Nephron (organoid): ENCODE measurements around the gene LSG1.
A peak's percentile ranks its signal among the peaks of the same experiment; 100 is the strongest.
"Not testable (repeated sequence)": the region's sequence is repeated elsewhere in the genome, so short reads cannot be mapped to it uniquely, and the experiment has no call there.

ENCODE experiments used
- H3K27ac Mint-ChIP-seq, 3 experiments: 2 replicates each; pipeline ENCODE4 v1.8.0; 2020; ENCODE audit warnings: mixed read lengths in 3 of 3, mild to moderate bottlenecking in 2 of 3, moderate library complexity in 1 of 3
- H3K27me3 Mint-ChIP-seq: 2 replicates; pipeline ENCODE4 v1.8.0; 2021; ENCODE audit warnings: low read depth, mild to moderate bottlenecking, moderate library complexity, mixed read lengths
- H3K36me3 Mint-ChIP-seq: 2 replicates; pipeline ENCODE4 v1.8.0; 2020; ENCODE audit warnings: low read depth, mixed read lengths
- H3K4me1 Mint-ChIP-seq: 2 replicates; pipeline ENCODE4 v1.8.0; 2020; ENCODE audit warnings: mixed read lengths
- H3K4me3 Mint-ChIP-seq, 3 experiments: 2 replicates each; pipeline ENCODE4 v1.8.0; 2020; ENCODE audit warnings: mild to moderate bottlenecking in 3 of 3, mixed read lengths in 3 of 3, moderate library complexity in 2 of 3
- H3K9me3 Mint-ChIP-seq: 2 replicates; pipeline ENCODE4 v1.8.0; 2020; ENCODE audit warnings: mixed read lengths
- TF ChIP-seq, protein P1 (sequence below), 3 experiments: fragments of 200-600 bp; sonication (generic); IDR thresholded peaks; one replicate each; pipeline ENCODE4 v1.5.0; 2021; ENCODE audit warnings: antibody characterized with exemption in 3 of 3; ENCODE audit not compliant: unreplicated experiment in 3 of 3

Gene LSG1

DNA sequence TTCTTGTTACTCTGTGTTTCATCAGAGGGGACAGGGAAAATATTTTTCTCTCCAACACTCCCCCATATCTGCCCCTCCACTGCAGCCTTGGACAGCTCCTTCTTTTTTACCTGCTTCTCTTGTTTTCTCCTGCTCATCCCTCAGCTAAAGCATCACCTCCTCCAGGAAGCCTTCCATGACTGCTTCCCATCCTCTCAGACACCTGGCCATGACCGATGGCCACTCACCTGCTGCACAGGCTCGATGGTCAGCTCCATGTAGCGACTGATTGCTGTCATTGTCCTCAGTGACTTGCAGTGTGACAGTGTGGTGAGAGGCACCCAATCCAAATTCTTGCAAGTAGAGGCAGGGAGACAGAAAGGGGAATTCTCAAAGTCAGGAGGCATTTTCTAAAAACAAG, 61.3 kb downstream of the LSG1 start:
- TF ChIP-seq, protein P1, sequence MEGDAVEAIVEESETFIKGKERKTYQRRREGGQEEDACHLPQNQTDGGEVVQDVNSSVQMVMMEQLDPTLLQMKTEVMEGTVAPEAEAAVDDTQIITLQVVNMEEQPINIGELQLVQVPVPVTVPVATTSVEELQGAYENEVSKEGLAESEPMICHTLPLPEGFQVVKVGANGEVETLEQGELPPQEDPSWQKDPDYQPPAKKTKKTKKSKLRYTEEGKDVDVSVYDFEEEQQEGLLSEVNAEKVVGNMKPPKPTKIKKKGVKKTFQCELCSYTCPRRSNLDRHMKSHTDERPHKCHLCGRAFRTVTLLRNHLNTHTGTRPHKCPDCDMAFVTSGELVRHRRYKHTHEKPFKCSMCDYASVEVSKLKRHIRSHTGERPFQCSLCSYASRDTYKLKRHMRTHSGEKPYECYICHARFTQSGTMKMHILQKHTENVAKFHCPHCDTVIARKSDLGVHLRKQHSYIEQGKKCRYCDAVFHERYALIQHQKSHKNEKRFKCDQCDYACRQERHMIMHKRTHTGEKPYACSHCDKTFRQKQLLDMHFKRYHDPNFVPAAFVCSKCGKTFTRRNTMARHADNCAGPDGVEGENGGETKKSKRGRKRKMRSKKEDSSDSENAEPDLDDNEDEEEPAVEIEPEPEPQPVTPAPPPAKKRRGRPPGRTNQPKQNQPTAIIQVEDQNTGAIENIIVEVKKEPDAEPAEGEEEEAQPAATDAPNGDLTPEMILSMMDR (IDR thresholded peaks at IDR 0.05; ENCODE audit: unreplicated experiment in 3 of 3): no peak
- Mint-ChIP-seq H3K36me3 (peaks cover 33% of the 10 kb centered on the region), H3K9me3 (no peaks in the 10 kb centered on the region), H3K4me3 (no peak overlapping the region), H3K27ac (no peak overlapping the region), H3K27me3 (no peaks in the 10 kb centered on the region), H3K4me1 (peaks cover 17% of the 10 kb centered on the region)

DNA sequence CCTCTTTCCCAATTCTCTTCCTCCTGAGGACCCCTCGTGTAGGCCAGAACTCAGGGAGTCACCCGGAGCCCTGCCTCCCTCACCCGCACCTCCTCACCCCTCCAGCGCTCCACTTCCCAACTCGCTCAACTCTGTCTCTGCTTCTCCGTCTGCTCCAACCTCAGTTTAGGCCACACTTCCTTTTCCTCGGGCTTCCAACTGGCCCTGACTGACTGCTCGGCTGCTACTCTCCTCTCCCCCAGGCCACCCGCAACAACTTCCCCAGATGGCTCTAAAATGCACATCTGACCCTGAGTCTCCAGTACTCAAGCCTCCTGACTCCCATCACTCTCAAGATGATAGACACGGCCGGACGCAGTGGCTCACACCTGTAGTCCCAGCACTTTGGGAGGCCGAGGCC, 62.4 kb downstream of the LSG1 start:
- peaks cover 35% of the 10 kb centered on the region for H3K36me3 Mint-ChIP-seq
- TF ChIP-seq, protein P1 (IDR thresholded peaks at IDR 0.05; ENCODE audit: unreplicated experiment in 3 of 3): no peak
- peak overlapping the region in 1 of 3 experiments; percentile 4 for H3K27ac Mint-ChIP-seq
- H3K9me3 Mint-ChIP-seq: no peaks in the 10 kb centered on the region
- no peak overlapping the region for H3K4me3 Mint-ChIP-seq
- peaks cover 17% of the 10 kb centered on the region for H3K4me1 Mint-ChIP-seq
- no peaks in the 10 kb centered on the region for H3K27me3 Mint-ChIP-seq

DNA sequence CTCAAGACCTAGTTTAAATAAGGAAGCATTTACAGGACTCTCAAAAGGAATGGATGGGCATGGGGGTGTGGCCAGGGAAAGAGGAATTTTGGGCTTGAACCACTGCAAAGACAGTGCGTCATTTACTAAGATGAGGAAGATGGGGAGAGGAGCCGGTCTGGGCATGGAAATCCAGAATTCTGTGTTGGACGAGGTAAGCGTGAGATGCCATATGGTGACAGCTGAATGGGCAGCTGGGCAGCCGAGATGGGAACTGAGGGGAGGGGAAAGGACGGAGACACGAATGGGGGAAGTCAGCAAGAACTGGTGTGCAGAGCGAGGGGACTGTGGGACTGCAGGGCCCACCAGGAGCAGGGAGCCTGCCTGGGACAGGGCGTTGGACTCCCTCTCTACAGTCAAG, 63.0 kb downstream of the LSG1 start:
- H3K4me3 Mint-ChIP-seq: no peak overlapping the region
- TF ChIP-seq, protein P1 (IDR thresholded peaks at IDR 0.05; ENCODE audit: unreplicated experiment in 3 of 3): no peak
- peaks cover 17% of the 10 kb centered on the region for H3K4me1 Mint-ChIP-seq
- no peaks in the 10 kb centered on the region for H3K27me3 Mint-ChIP-seq
- no peaks in the 10 kb centered on the region for H3K9me3 Mint-ChIP-seq
- H3K36me3 Mint-ChIP-seq: peaks cover 32% of the 10 kb centered on the region
- H3K27ac Mint-ChIP-seq: peak overlapping the region in 1 of 3 experiments; percentile 0

DNA sequence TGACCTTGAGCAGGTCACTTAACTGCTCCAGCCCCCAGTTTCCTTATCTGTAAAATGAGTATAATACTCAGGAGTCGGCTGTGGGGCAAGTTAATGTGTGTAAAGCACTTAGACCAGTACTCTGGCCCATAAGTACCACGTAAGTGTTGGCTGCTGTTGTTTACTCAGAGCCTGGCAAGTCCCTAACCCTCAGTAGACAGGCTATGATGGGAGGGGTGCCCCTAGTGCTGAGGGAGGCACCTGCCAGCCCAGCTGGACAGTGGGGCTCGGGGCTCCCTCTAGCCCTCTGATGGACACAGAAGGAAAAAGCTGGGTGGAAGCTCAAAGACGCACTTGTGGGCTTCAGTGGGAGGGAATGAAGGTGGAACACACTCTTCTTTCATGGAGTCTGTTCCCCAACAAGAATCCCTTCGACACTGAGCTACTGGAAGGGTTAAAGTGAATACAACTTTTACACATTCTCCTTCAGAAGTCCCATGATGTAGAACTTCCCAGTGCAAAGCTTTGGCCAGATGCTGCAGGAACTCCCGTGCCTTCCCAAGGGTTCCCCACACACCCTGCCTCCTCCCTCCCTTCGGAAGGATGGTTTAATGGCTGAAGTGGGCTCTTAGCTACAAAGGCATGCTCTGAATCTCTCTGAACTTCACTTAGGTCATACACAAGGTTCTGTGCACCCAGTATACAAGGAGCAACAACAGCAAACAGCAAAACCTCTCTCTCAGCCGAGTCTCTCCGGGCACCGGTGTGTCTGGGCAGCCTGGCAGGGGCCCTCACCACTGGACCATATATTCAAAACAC, 64.2 kb downstream of the LSG1 start:
- peaks cover 21% of the 10 kb centered on the region for H3K4me1 Mint-ChIP-seq
- peaks cover 34% of the 10 kb centered on the region for H3K36me3 Mint-ChIP-seq
- no peak overlapping the region for H3K27ac Mint-ChIP-seq
- no peaks in the 10 kb centered on the region for H3K9me3 Mint-ChIP-seq
- H3K27me3 Mint-ChIP-seq: no peaks in the 10 kb centered on the region
- no peak overlapping the region for H3K4me3 Mint-ChIP-seq
- TF ChIP-seq, protein P1 (IDR thresholded peaks at IDR 0.05; ENCODE audit: unreplicated experiment in 3 of 3): no peak

DNA sequence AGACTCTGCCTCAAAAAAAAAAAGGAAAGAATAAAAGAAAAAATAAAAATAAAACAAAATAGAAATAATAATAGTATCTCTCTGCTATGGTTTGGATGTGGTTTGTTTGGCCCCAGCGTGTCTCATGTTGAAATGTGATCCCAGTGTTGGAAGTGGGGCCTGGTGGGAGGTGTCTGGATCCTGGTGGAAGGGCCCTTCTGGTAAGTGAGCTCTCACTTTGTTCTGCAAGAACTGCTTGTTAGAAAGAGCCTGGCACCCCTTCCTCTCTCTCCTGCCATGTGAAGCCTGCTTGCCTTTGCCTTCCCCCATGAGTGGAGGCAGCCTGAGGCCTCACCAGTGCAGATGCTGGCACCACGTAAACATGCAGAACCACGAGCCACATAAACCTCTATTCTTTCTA, 65.0 kb downstream of the LSG1 start:
- Mint-ChIP-seq H3K4me1 (peaks cover 26% of the 10 kb centered on the region), H3K27ac (no peak overlapping the region), H3K36me3 (peaks cover 34% of the 10 kb centered on the region), H3K4me3 (no peak overlapping the region), H3K9me3 (no peaks in the 10 kb centered on the region), H3K27me3 (no peaks in the 10 kb centered on the region)
- TF ChIP-seq, protein P1 (IDR thresholded peaks at IDR 0.05; ENCODE audit: unreplicated experiment in 3 of 3): no peak

DNA sequence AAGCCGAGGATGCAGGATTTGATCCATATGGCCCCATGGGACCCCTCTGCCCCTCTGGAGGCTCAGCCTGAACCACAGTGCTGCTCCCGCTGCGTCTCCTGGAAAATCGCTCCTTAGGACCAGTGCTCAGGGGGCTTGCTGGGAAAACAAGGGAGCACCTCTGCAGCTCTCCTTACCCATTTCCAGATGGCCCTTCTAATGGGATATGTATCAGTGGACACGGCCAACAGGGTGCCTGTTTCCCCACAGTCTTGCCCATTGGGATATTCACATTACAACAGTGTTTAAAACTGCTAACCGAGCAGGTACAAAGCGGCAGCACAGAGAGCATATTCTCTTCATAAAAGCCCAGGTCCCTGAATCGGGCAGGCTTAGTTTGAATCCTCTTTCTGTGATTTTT, 65.8 kb downstream of the LSG1 start:
- TF ChIP-seq, protein P1 (IDR thresholded peaks at IDR 0.05; ENCODE audit: unreplicated experiment in 3 of 3): no peak
- peaks cover 30% of the 10 kb centered on the region for H3K4me1 Mint-ChIP-seq
- no peaks in the 10 kb centered on the region for H3K9me3 Mint-ChIP-seq
- H3K27me3 Mint-ChIP-seq: no peaks in the 10 kb centered on the region
- H3K27ac Mint-ChIP-seq: no peak overlapping the region
- peaks cover 38% of the 10 kb centered on the region for H3K36me3 Mint-ChIP-seq
- no peak overlapping the region for H3K4me3 Mint-ChIP-seq

DNA sequence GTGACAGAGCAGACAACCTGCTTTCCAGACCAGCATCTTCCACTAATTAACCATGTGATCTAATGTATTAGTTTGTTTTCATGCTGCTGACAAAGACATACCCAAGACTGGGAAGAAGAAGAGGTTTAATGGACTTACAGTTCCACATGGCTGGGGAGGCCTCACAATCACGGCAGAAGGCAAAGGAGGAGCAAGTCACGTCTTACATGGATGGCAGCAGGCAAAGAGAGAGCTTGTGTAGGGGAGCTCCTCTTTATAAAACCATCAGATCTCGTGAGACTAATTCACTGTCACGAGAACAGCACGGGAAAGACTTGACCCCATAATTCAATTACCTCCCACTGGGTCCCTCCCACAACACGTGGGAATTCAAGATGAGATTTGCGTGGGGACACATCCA, 66.7 kb downstream of the LSG1 start:
- Mint-ChIP-seq H3K4me1 (peaks cover 36% of the 10 kb centered on the region), H3K36me3 (peaks cover 40% of the 10 kb centered on the region)
- H3K4me3 Mint-ChIP-seq, H3K9me3 Mint-ChIP-seq, H3K27ac Mint-ChIP-seq, H3K27me3 Mint-ChIP-seq: not testable (repeated sequence)
